ENCODE measurements around the gene CLIC5.

CLIC5 gene

DNA sequence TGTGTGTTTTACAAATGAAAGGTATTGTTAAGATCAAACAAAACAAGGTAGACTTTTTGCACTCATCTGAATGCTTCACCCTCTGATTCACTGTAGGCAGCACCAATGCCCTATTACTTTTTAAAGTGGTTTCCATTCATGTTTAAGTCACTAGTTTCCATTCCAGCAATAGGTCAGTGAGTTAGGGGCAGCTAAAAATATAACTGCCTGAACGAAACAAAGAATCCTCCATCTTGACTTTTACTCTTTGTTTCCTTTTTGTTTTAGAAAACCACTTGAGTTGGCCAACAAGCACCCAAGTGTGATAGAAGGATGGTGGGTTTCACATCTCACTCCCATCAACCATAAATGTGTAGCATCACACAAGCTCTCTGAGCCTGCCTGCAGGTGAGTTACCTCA lies 25.5 kb downstream of the CLIC5 start:
- DNase-seq: no peak

DNA sequence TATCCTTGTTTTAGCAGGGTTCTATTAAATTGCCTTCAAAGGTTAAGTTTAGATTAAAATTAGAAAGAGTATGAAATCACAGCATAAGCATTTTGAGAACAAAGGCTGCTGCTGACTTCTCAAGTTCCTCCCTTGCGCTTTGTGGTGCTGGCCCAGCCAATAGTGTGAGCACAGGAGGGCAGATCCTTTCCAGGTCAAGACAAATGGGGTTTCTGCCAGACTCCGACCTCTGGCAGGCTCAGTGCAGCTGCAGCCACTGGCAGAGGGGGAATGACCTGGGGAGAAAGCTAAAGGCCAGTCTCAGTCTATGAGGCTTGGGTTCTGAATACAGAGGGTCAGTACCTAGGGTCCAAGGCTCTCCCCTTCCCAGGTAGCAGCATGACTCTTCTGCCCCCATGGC lies 27.0 kb downstream of the CLIC5 start:
- no peak for DNase-seq

- DNase-seq: no peak
These were observed 27.8 kb downstream of the CLIC5 start for GRCh38 chr6:45987856-45988255.

GRCh38 chr6:45986746-45987274 lies 28.9 kb downstream of the CLIC5 start:
- DNase-seq: no peak

DNA sequence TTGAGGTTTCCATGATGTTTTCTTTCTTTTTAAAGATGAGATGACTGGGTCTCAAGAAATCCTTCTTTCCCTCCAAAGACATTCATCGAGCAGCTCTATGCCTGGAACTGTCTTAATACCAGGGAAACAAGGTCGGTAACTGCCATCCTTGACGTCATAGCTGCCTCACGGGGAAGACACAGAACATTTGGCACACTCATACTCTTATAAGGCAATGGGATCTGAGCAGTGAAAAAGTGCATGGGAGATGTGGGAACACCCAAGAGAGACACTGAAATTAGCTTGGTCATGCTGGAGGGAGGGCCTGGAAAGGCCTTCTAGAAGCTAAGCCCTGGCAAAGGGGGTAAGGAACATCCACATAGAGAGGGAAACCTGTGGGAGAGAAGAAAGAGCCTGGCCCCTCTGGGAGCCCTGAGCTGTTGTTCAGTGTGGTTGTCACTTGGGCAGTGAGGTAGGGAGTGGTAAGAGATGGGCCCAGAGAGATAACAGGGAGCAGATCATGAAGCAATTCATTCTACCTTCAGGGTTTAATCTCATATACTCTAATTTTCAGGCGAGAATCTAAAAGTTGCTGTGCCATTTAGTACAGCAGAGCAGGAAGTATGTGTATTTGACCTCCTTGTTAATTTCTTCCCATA lies 30.8 kb downstream of the CLIC5 start:
- no peak for DNase-seq

DNA sequence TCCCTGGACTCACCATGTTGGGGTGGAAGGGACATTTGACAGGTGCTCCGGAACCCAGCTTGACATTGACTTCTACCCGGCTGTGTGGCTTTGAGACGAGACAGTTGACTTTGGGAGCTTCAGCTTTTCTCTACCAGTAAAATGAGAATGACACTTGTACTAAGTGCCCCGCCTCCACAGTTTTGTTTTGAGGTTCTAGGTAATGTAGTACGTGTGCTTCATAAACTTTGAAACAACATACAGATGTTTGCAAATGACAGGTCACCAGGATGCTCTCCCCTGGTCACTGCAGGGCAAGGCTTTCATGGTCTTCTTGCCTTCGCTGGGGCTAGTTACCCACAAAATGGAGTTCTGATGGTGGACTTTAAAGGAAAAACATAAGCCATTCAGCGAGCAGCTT lies 31.3 kb downstream of the CLIC5 start:
- DNase-seq: no peak

DNA sequence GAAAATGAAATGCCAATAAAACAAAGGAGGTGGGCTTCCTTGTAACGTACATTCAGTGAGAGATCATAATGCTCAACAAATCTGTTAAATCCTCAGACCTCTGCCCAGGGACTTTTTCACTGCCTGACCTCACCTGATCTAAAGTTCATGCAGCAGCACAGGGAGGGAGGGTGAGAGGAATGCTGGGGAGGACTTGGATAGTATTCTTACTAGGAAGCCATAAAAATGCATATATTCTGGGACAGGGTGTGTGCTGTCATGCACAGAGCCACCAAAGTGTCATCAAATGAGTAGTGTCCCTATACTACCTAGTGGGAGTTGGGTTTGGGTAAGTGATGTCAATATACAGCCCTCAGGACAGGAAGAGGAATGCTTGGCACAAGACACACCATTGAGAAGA lies 32.6 kb downstream of the CLIC5 start:
- no peak for DNase-seq

GRCh38 chr6:45982280-45983036 lies 33.2 kb downstream of the CLIC5 start:
- no peak for DNase-seq

DNA sequence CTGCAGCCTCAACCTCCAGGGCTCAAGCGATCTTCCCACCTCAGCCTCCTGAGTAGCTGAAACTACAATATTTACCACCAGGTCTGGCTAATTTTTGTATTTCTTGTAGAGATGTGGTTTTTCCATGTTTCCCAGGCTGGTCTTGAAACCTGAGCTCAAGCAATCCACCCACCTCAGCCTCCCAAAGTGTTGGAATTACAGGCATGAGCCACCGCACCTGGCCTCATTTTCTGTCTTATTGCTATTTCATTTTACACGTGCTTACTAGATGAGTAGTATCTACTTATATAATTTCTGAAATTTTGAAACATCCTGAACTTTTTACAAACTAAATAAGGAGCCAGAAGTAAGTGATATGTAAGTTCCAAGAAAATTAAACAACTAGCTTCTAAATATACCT lies 34.6 kb downstream of the CLIC5 start:
- DNase-seq: no peak

DNA sequence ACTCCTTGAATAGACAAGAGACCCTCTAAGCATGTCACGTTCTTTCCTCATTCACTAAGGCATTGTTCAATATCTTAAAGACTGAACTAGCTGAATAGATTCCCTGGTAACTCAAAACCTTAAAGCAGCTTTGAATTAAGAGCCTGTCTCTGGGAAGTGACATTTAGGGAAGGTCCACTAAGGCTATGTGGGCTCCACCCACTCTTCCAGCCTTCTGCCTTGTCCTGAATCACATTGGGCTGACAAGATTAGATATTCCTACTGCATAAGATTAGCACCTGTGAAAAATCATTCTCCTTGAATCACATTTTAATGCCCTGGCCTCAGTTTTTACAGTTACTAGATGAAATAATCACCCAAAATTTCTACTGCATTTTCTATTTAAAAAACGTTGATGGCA lies 36.3 kb downstream of the CLIC5 start:
- DNase-seq: no peak

DNA sequence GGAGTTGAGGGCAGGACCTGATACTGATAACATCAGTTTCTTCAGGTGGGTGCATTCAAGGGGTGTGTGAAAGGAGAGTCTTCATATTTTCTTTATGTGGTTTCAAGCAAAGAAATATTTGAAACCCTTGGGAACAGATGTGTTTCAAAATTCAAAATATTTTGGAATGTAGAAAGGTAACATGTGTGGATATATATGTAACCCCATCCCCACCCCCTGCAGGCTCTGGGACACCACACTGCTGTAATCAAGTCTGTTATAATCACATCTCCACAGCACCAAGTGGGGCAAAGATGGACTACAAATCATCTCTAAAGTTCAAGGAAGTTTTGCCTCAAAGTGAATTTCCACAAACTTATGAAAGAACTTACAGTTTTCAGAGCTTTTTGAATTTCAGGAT lies 41.1 kb downstream of the CLIC5 start:
- DNase-seq: no peak

- no peak for DNase-seq
These were observed 42.7 kb downstream of the CLIC5 start for GRCh38 chr6:45972795-45973503.

- no peak for DNase-seq
These were observed 44.4 kb downstream of the CLIC5 start for GRCh38 chr6:45971287-45971686.

DNA sequence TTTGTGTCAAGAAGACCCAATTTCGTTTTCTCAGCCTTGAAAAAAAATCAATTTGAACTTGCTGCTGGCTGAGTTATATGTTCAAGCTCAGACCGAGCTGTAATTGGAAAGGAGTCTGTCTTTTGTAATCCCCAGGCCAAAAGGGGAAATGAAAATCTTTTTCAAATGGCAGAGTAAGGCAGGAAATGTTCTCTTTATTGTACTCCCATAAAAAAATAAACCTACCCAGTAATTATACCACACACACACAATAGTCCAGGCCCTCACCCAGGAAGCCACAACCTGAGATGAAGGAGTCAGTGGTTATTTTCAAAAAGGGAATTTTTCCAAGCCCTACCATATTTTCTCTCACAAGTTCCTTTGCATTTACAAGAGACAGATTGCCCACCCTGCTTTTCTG lies 45.3 kb downstream of the CLIC5 start:
- DNase-seq: no peak

DNA sequence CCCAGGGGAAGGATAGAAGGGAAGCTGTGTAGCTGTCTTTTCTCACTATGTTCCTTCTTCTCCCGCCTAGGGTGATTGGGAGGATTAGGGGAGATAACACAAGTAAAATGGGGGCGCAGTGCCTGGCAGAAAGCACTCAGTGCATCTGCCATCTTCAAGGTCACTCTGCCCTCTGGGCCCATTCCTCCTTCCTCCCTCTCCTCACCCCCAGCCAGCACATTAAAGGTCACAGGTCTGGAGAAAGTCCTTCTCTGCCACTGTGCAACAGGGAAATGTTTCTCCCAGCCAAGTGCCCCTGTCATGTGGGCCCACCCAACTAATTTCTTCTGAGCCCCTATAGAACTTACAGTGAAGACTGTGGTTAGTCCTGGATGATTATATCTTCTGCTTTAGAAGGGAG lies 45.8 kb downstream of the CLIC5 start:
- no peak for DNase-seq

GRCh38 chr6:45969026-45969425 lies 46.6 kb downstream of the CLIC5 start:
- DNase-seq: no peak

DNA sequence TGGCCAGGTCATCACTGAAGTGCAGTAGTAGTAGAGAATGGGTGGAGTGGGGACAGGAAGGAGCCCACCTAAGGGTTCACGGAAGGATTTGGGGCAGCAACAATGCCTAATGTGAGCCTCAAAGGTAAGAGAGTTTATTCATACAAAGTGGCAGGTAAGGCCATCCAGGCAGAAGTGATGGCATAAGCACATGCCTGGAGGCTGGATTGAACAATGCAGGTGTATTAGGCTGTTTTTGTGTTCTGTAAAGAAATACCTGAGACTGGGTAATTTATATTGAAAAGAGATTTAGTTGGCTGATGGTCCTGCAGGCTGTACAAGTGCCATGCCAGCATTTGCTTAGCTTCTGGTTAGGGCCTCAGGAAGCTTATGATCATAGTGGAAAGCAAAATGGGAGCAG lies 48.3 kb downstream of the CLIC5 start:
- no peak for DNase-seq

DNA sequence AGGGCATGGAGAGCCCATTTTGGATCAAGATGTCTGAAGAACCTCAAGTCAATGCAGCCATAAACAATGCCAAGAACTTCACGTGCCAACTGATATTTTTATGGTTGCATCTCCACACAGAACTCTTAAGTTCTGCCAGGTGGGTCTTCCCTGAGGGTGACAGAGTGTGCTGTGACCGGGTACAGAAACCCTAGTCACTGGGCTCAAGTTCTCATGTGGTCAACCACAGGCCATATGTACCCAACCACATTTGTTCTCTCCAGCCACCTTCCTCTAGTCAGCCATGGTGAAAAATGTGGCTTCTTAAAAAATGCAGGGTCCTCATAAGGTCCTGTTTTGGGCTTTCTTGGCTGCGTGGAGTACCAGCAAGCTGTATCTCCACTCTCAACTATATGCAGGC lies 48.9 kb downstream of the CLIC5 start:
- DNase-seq: no peak

- no peak for DNase-seq
These were observed 49.3 kb downstream of the CLIC5 start for GRCh38 chr6:45966340-45966739.

DNA sequence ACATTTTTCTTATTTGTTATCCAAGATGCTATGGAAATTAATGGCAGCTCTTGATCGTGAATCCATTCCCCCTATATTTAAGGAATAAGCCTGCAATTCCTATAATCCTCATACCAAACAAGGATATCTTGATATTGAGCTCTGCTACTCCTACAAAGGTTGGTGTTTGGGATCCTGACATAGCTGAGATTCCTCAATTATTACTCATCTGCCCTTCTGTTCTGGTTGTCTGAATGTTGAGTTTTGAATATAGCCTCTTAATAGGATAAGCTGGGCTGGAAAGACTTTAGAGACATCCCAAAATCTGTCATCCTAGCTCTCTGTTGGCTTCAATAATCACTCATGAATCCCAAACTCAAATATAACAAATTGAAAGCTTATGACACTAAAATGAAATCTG lies 49.9 kb downstream of the CLIC5 start:
- DNase-seq: no peak

GRCh38 chr6:45965007-45965406 lies 50.7 kb downstream of the CLIC5 start:
- DNase-seq: no peak

- no peak for DNase-seq
These were observed 51.4 kb downstream of the CLIC5 start for GRCh38 chr6:45964300-45964699.

DNA sequence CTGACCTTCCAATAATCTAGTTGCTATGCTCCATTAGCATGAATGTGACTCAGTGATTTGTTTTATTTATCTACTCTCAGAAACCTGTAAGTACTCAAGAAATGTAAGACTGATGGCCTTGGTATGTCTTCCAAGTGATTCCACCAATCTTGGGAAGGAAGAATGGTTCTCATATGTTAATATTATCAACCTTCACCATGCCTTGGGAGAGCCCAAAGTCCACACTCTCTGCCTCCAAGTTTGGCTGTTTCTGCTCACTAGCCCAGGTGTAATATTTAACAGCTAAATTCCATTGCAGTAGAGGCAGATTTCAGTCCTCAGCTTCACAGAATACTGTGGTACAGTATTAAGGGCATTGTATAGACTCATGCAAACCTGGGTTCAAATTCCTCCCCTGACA lies 51.8 kb downstream of the CLIC5 start:
- no peak for DNase-seq

DNA sequence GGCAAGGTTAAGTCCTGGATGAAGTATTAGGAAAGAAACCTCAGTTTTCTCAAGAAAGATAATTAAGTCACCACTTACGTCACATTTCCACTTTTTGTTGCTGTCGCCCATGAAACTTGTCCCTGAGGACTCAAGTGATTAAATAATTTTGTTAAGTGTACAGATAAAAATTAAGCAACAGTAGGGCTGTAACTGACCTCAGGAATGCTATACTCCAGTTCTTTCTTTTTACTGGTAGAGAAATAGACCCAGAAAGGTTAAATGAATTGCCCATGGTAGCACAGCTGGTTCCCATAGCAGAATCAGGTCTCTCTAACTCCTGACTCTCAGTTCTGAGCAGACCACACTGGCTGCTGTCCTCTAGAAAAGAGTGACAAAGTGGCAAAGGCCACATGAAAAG lies 54.5 kb downstream of the CLIC5 start:
- no peak for DNase-seq

Data from SIG-M5 (cell line).